ENCODE data around the gene STK16. TPM values are rescaled to one million over a fixed set of nuclear protein-coding genes. Genes with fewer than 3 reads are reported as not detected.

Gene STK16
- total and polyA plus RNA-seq, 2 of the 13 experiments (the other 11 are each of a cell fraction or from before 2014, with no cell fraction given): 28.0 to 50.9 TPM

DNA sequence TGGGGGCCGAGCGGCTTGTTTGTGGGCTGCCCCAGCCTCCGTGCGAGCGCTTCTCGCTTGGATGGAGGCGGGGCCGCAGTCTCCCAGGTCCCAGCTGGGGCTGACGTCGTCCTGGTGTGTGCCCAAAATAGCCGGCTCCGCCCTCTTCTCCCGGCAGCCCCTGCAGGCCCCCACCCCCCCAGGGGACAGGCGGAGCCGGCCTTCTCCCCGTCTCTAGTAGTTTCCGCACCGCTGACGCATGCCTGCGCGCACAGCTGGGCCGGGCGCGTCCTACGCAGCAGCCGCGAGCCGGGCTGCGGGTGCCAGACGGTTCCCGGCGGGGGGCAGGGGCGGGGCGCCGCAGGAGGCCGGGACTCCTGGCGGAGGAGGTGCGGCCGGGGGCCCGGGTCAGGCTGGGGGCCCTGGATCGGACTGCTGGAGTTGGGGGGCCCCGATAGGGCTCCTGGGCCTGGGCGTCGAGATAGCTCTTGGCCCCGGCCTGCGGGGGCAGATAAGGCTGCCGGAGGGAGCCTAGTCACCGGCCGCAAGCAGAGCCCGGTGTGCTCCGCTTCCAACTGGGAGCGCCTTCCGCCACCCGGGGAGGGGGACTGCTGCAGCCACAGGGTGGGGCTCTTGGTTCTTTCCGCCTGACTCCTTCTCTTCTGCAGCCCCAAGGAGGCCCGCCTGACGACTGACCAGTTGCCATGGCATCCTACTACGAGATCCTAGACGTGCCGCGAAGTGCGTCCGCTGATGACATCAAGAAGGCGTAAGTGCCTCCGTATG, 34.1 kb downstream of the STK16 start, which contains the start of gene DNAJB2 (continued):
- TF ChIP-seq, protein P1, sequence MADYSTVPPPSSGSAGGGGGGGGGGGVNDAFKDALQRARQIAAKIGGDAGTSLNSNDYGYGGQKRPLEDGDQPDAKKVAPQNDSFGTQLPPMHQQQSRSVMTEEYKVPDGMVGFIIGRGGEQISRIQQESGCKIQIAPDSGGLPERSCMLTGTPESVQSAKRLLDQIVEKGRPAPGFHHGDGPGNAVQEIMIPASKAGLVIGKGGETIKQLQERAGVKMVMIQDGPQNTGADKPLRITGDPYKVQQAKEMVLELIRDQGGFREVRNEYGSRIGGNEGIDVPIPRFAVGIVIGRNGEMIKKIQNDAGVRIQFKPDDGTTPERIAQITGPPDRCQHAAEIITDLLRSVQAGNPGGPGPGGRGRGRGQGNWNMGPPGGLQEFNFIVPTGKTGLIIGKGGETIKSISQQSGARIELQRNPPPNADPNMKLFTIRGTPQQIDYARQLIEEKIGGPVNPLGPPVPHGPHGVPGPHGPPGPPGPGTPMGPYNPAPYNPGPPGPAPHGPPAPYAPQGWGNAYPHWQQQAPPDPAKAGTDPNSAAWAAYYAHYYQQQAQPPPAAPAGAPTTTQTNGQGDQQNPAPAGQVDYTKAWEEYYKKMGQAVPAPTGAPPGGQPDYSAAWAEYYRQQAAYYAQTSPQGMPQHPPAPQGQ (CRISPR knock-in tag; IDR thresholded peaks at IDR 0.05; ENCODE audit: borderline replicate concordance): no peak
- TF ChIP-seq, protein P2, sequence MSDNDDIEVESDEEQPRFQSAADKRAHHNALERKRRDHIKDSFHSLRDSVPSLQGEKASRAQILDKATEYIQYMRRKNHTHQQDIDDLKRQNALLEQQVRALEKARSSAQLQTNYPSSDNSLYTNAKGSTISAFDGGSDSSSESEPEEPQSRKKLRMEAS (IDR thresholded peaks at IDR 0.05): peak; percentile 96
- TF ChIP-seq, protein P3, sequence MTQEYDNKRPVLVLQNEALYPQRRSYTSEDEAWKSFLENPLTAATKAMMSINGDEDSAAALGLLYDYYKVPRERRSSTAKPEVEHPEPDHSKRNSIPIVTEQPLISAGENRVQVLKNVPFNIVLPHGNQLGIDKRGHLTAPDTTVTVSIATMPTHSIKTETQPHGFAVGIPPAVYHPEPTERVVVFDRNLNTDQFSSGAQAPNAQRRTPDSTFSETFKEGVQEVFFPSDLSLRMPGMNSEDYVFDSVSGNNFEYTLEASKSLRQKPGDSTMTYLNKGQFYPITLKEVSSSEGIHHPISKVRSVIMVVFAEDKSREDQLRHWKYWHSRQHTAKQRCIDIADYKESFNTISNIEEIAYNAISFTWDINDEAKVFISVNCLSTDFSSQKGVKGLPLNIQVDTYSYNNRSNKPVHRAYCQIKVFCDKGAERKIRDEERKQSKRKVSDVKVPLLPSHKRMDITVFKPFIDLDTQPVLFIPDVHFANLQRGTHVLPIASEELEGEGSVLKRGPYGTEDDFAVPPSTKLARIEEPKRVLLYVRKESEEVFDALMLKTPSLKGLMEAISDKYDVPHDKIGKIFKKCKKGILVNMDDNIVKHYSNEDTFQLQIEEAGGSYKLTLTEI (CRISPR knock-in tag; conservative IDR thresholded peaks at IDR 0.05): no peak
- TF ChIP-seq RFX1 (IDR thresholded peaks at IDR 0.05) (no peak), ZNF644 (CRISPR knock-in tag; IDR thresholded peaks at IDR 0.05; ENCODE audit: low read depth) (no peak), TMF1 (CRISPR knock-in tag; IDR thresholded peaks at IDR 0.05; ENCODE audit: low read depth) (no peak; the same call in 1 of the 2 replicates), HNF4A (CRISPR knock-in tag; IDR thresholded peaks at IDR 0.05) (no peak), KAT7 (CRISPR knock-in tag; IDR thresholded peaks at IDR 0.05; ENCODE audit: borderline replicate concordance) (peak; percentile 86), ZNF260 (CRISPR knock-in tag; IDR thresholded peaks at IDR 0.05; ENCODE audit: borderline replicate concordance, low read depth) (no peak), ARNTL (CRISPR knock-in tag; IDR thresholded peaks at IDR 0.05) (peak; percentile 46; the same call in 1 of the 2 replicates), NKX3-1 (CRISPR knock-in tag; IDR thresholded peaks at IDR 0.05) (0 out of 2 replicates have a peak, but pooled peaks have one; percentile 57), ZNF777 (CRISPR knock-in tag; IDR thresholded peaks at IDR 0.05) (no peak), NFE2L1 (CRISPR knock-in tag; IDR thresholded peaks at IDR 0.05; ENCODE audit: borderline replicate concordance) (no peak)
- TF ChIP-seq, protein P4, sequence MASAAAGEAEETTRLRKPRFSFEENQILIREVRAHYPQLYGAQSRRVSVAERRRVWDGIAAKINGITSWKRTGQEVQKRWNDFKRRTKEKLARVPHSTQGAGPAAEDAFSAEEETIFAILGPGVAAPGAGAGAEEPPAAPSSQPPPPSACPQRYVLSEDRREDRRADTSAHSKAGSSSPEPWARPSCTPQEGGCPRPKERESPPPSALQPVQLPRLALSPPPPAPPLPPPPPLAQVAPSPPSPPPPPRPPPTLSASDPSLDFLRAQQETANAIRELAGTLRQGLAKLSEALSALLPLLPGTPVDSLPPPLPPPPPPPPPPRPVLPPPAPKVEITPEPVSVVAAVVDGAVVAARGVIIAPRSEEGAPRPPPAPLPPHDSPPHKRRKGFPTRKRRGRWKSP (CRISPR knock-in tag; IDR thresholded peaks at IDR 0.05): peak; percentile 85; the same call in 1 of the 2 replicates
- TF ChIP-seq, protein P5, sequence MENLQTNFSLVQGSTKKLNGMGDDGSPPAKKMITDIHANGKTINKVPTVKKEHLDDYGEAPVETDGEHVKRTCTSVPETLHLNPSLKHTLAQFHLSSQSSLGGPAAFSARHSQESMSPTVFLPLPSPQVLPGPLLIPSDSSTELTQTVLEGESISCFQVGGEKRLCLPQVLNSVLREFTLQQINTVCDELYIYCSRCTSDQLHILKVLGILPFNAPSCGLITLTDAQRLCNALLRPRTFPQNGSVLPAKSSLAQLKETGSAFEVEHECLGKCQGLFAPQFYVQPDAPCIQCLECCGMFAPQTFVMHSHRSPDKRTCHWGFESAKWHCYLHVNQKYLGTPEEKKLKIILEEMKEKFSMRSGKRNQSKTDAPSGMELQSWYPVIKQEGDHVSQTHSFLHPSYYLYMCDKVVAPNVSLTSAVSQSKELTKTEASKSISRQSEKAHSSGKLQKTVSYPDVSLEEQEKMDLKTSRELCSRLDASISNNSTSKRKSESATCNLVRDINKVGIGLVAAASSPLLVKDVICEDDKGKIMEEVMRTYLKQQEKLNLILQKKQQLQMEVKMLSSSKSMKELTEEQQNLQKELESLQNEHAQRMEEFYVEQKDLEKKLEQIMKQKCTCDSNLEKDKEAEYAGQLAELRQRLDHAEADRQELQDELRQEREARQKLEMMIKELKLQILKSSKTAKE (CRISPR knock-in tag; IDR thresholded peaks at IDR 0.05; ENCODE audit: borderline replicate concordance): no peak
- TF ChIP-seq, protein P6, sequence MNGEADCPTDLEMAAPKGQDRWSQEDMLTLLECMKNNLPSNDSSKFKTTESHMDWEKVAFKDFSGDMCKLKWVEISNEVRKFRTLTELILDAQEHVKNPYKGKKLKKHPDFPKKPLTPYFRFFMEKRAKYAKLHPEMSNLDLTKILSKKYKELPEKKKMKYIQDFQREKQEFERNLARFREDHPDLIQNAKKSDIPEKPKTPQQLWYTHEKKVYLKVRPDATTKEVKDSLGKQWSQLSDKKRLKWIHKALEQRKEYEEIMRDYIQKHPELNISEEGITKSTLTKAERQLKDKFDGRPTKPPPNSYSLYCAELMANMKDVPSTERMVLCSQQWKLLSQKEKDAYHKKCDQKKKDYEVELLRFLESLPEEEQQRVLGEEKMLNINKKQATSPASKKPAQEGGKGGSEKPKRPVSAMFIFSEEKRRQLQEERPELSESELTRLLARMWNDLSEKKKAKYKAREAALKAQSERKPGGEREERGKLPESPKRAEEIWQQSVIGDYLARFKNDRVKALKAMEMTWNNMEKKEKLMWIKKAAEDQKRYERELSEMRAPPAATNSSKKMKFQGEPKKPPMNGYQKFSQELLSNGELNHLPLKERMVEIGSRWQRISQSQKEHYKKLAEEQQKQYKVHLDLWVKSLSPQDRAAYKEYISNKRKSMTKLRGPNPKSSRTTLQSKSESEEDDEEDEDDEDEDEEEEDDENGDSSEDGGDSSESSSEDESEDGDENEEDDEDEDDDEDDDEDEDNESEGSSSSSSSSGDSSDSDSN (CRISPR knock-in tag; IDR thresholded peaks at IDR 0.05): peak; percentile 79
- TF ChIP-seq, protein P7, sequence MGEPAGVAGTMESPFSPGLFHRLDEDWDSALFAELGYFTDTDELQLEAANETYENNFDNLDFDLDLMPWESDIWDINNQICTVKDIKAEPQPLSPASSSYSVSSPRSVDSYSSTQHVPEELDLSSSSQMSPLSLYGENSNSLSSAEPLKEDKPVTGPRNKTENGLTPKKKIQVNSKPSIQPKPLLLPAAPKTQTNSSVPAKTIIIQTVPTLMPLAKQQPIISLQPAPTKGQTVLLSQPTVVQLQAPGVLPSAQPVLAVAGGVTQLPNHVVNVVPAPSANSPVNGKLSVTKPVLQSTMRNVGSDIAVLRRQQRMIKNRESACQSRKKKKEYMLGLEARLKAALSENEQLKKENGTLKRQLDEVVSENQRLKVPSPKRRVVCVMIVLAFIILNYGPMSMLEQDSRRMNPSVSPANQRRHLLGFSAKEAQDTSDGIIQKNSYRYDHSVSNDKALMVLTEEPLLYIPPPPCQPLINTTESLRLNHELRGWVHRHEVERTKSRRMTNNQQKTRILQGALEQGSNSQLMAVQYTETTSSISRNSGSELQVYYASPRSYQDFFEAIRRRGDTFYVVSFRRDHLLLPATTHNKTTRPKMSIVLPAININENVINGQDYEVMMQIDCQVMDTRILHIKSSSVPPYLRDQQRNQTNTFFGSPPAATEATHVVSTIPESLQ (CRISPR knock-in tag; conservative IDR thresholded peaks at IDR 0.05): 0 out of 2 replicates have a peak, but pooled peaks have one; percentile 59
